HCT116 (cell line): Measurements from ENCODE around the gene MST1. TPM values are rescaled to one million over a fixed set of nuclear protein-coding genes. Genes with fewer than 3 reads are reported as not detected.

Source experiments
- ATAC-seq: fragments of 200-7000 bp; cut with Tn5 transposase; 2 replicates; pipeline ENCODE4 v1.9.1; 2020; ENCODE audit warnings: mild to moderate bottlenecking, moderate library complexity
- BruUV-seq: library from RNA; stranded (reverse); fragments of 400-500 nt; replicated peaks from 2 replicates; lab custom pipeline; 2021; lab: Mats Ljungman, UMichigan
- CTCF ChIA-PET: fragments of 300-600 bp; sonication (Branson Sonifier 250); formaldehyde crosslinking; loops from one replicate; lab custom pipeline; 2021; ENCODE audit warnings: antibody characterized with exemption; lab: Charles Lee
- POLR2A ChIA-PET: fragments of 300-600, 350-600 bp; sonication (Branson Sonifier 250); formaldehyde crosslinking; loops from one replicate; lab custom pipeline; 2021; ENCODE audit warnings: antibody characterized with exemption; lab: Charles Lee
- RAD21 ChIA-PET, 2 experiments: fragments of 300-600 bp; sonication (Branson Sonifier 250); formaldehyde crosslinking; loops; one replicate each; lab custom pipeline; 2023; ENCODE audit warnings: low total read pairs in 2 of 2; ENCODE audit not compliant: uncharacterized antibody in 2 of 2, unreplicated experiment in 2 of 2, low non-redundant PET in 1 of 2; lab: Charles Lee
- DNase-seq: peaks from one replicate; pipeline ENCODE4 v3.0.0-alpha.2; 2010; ENCODE audit warnings: low read depth, low spot score
- H2AFZ ChIP-seq: fragments of 200-600 bp; shearing (Covaris generic), sonication (generic); 2 replicates; pipeline ENCODE4 v1.6.1; 2017; ENCODE audit warnings: low read depth, mixed run types, mixed read lengths, antibody characterized with exemption, low read length; ENCODE audit not compliant: poor library complexity, severe bottlenecking
- H3K27ac ChIP-seq: 2 replicates; pipeline ENCODE4 v1.5.1; 2012; ENCODE audit warnings: low read depth, low read length
- H3K27me3 ChIP-seq: fragments of 200-600 bp; sonication (generic); 2 replicates; pipeline ENCODE4 v1.6.1; 2016; ENCODE audit warnings: mixed run types, low read length, mixed read lengths; ENCODE audit not compliant: insufficient read depth
- H3K36me3 ChIP-seq, 2 experiments: fragments of 200-500 bp in 1 of 2; fragments of 200-600 bp in 1 of 2; sonication (Bioruptor generic) in 1 of 2; sonication (generic) in 1 of 2; 2 replicates each; pipeline versions ENCODE4 v1.5.1 to v1.6.1; 2014 to 2016; ENCODE audit warnings: low read length in 2 of 2, inconsistent platforms in 1 of 2, mixed read lengths in 1 of 2, mixed run types in 1 of 2; ENCODE audit not compliant: insufficient read depth in 2 of 2, control insufficient read depth in 1 of 2
- H3K4me1 ChIP-seq, 2 experiments: fragments of 200-600 bp in 1 of 2; sonication (generic) in 1 of 2; 2 replicates each; pipeline versions ENCODE4 v1.5.1 to v1.6.1; 2012 to 2017; ENCODE audit warnings: low read length in 2 of 2, inconsistent platforms in 1 of 2, mild to moderate bottlenecking in 1 of 2, mixed read lengths in 1 of 2, mixed run types in 1 of 2, moderate library complexity in 1 of 2; ENCODE audit not compliant: insufficient read depth in 2 of 2, control insufficient read depth in 1 of 2
- H3K4me2 ChIP-seq: fragments of 200-600 bp; sonication (generic); 2 replicates; pipeline ENCODE4 v1.6.1; 2017; ENCODE audit warnings: mixed run types, low read length, mixed read lengths
- H3K4me3 ChIP-seq, 2 experiments: fragments of 200-600 bp in 1 of 2; sonication (generic) in 1 of 2; replicated peaks in 1 of 2; 2 replicates each; pipeline ENCODE4 v1.5.1; 2011 to 2016; ENCODE audit warnings: low read length in 2 of 2, control low read depth in 1 of 2, low read depth in 1 of 2, mild to moderate bottlenecking in 1 of 2, mixed read lengths in 1 of 2, mixed run types in 1 of 2
- H3K79me2 ChIP-seq: fragments of 200-600 bp; sonication (generic); 2 replicates; pipeline ENCODE4 v1.6.1; 2017; ENCODE audit warnings: mild to moderate bottlenecking, mixed run types, low read length, moderate library complexity, mixed read lengths; ENCODE audit not compliant: insufficient read depth
- H3K9ac ChIP-seq: fragments of 200-600 bp; sonication (generic); 2 replicates; pipeline ENCODE4 v1.6.1; 2016; ENCODE audit warnings: low read length, mixed read lengths
- H3K9me2 ChIP-seq: fragments of 200-600 bp; sonication (generic), shearing (Covaris generic); 2 replicates; pipeline ENCODE4 v1.6.1; 2017; ENCODE audit warnings: mixed run types, mild to moderate bottlenecking, moderate library complexity; ENCODE audit not compliant: insufficient read depth
- H3K9me3 ChIP-seq, 2 experiments: fragments of 200-500 bp in 1 of 2; fragments of 200-600 bp in 1 of 2; sonication (Bioruptor generic) in 1 of 2; sonication (generic) in 1 of 2; 2 replicates each; pipeline ENCODE4 v1.6.1; 2014 to 2017; ENCODE audit warnings: low read length in 2 of 2, mixed read lengths in 2 of 2, inconsistent platforms in 1 of 2, low read depth in 1 of 2, mild to moderate bottlenecking in 1 of 2, mixed run types in 1 of 2, moderate library complexity in 1 of 2; ENCODE audit not compliant: control insufficient read depth in 1 of 2, insufficient read depth in 1 of 2
- H4K20me1 ChIP-seq: fragments of 200-600 bp; sonication (generic), shearing (Covaris generic); 2 replicates; pipeline ENCODE4 v1.6.1; 2017; ENCODE audit warnings: mixed run types, mild to moderate bottlenecking, moderate library complexity; ENCODE audit not compliant: insufficient read depth
- ATF3 ChIP-seq: IDR thresholded peaks from 2 replicates; pipeline ENCODE4 v1.6.1; 2012
- CBX3 ChIP-seq: IDR thresholded peaks from 2 replicates; pipeline ENCODE4 v1.6.1; 2012; ENCODE audit warnings: low read depth
- CEBPB ChIP-seq: IDR thresholded peaks from 2 replicates; pipeline ENCODE4 v1.6.1; 2012; ENCODE audit warnings: low read depth
- CTCF ChIP-seq, 3 experiments: fragments of 200-600 bp in 1 of 3; sonication (generic) in 1 of 3; IDR thresholded peaks in 2 of 3; conservative IDR thresholded peaks in 1 of 3; 2 replicates each; pipeline ENCODE4 v1.5.1; 2012 to 2017; ENCODE audit warnings: low read depth in 2 of 3, low read length in 2 of 3, antibody characterized with exemption in 1 of 3, borderline replicate concordance in 1 of 3, control low read depth in 1 of 3, mild to moderate bottlenecking in 1 of 3, mixed read lengths in 1 of 3, mixed run types in 1 of 3, moderate library complexity in 1 of 3; ENCODE audit not compliant: insufficient read depth in 1 of 3
- EGR1 ChIP-seq: IDR thresholded peaks from 2 replicates; pipeline ENCODE4 v1.6.1; 2012; ENCODE audit warnings: low read depth
- ELF1 ChIP-seq: IDR thresholded peaks from 2 replicates; pipeline ENCODE4 v1.6.1; 2012; ENCODE audit warnings: low read depth, borderline replicate concordance
- EZH2 ChIP-seq: fragments of 200-600 bp; sonication (generic); IDR thresholded peaks from 2 replicates; pipeline ENCODE4 v1.6.1; 2017; ENCODE audit warnings: antibody characterized with exemption, mixed run types
- EZH2phosphoT487 ChIP-seq: fragments of 200-600 bp; IDR thresholded peaks from 2 replicates; pipeline ENCODE4 v1.6.1; 2018; ENCODE audit warnings: antibody characterized with exemption, borderline replicate concordance
- FOSL1 ChIP-seq: IDR thresholded peaks from 2 replicates; pipeline ENCODE4 v1.6.1; 2012; ENCODE audit warnings: low read depth
- MAX ChIP-seq: IDR thresholded peaks from 2 replicates; pipeline ENCODE4 v1.6.1; 2012
- POLR2A ChIP-seq: IDR thresholded peaks from 2 replicates; pipeline ENCODE4 v1.7.0; 2011; ENCODE audit warnings: borderline replicate concordance; ENCODE audit not compliant: insufficient read depth, insufficient read length; ENCODE audit errors: extremely low read depth
- POLR2AphosphoS5 ChIP-seq: IDR thresholded peaks from 2 replicates; pipeline ENCODE4 v1.6.1; 2011; ENCODE audit warnings: mild to moderate bottlenecking, low read depth, low read length, moderate library complexity
- RAD21 ChIP-seq: IDR thresholded peaks from 2 replicates; pipeline ENCODE4 v1.6.1; 2012; ENCODE audit warnings: low read depth, mild to moderate bottlenecking
- SIN3A ChIP-seq: IDR thresholded peaks from 2 replicates; pipeline ENCODE4 v1.6.1; 2012; ENCODE audit warnings: low read depth
- SP1 ChIP-seq: IDR thresholded peaks from 2 replicates; pipeline ENCODE4 v1.6.1; 2012; ENCODE audit warnings: low read depth
- YY1 ChIP-seq: IDR thresholded peaks from 2 replicates; pipeline ENCODE4 v1.6.1; 2011; ENCODE audit warnings: low read length, low read depth, moderate library complexity, mild to moderate bottlenecking; ENCODE audit not compliant: insufficient replicate concordance; ENCODE audit errors: extremely low read depth
- ZBTB33 ChIP-seq: IDR thresholded peaks from 2 replicates; pipeline ENCODE4 v1.6.1; 2011; ENCODE audit warnings: mild to moderate bottlenecking, low read length, moderate library complexity; ENCODE audit not compliant: insufficient replicate concordance; ENCODE audit errors: extremely low read depth
- ZNF274 ChIP-seq: fragments of 200-500 bp; sonication (Bioruptor generic); IDR thresholded peaks from 2 replicates; pipeline ENCODE4 v1.6.1; 2014; ENCODE audit warnings: mild to moderate bottlenecking, low read depth, low read length, inconsistent platforms
- intact Hi-C: fragments of 100-400 bp; cut with micrococcal nuclease; formaldehyde crosslinking; loops from 2 replicates; pipeline ENCODE4 v1.10.0; 2022
- total RNA-seq: library from RNA; stranded (reverse); gene quantifications from one replicate; pipeline ENCODE4 v1.2.1, GENCODE V29; 2021; ENCODE audit not compliant: unreplicated experiment

The MST1 gene
- total RNA-seq, 1 experiment from 2014 or later: 15.4 TPM

- no peak overlapping the region for H3K4me3 ChIP-seq
- no peak for TF ChIP-seq ELF1
- TF ChIP-seq EGR1: no peak
- TF ChIP-seq SP1: no peak
- TF ChIP-seq SIN3A: no peak
- TF ChIP-seq POLR2AphosphoS5: no peak
- TF ChIP-seq CEBPB: no peak
- TF ChIP-seq YY1: no peak
- no peak for TF ChIP-seq CBX3
- no peak for TF ChIP-seq FOSL1
- no peak for TF ChIP-seq POLR2A
- TF ChIP-seq RAD21: no peak
- no peak for TF ChIP-seq ZNF274
- no peak for TF ChIP-seq EZH2
- TF ChIP-seq ZBTB33: no peak
- no peak for TF ChIP-seq CTCF (IDR thresholded peaks at IDR 0.05 in 2 of 3, conservative IDR thresholded peaks at IDR 0.05 in 1 of 3; ENCODE audit: borderline replicate concordance in 1 of 3, insufficient read depth in 1 of 3, low read depth in 2 of 3, low read length in 2 of 3)
- TF ChIP-seq MAX: no peak
- no peak for TF ChIP-seq EZH2phosphoT487
- no peak for TF ChIP-seq ATF3
- H2AFZ ChIP-seq: no peak overlapping the region
- H3K4me1 ChIP-seq: peaks cover 4 to 17% of the 10 kb centered on the region in 2 experiments; a peak in 2 of 4 replicates
- no peaks in the 10 kb centered on the region for H3K36me3 ChIP-seq
- DNase-seq: no peak
- H3K27me3 ChIP-seq: no peaks in the 10 kb centered on the region
- H3K9me3 ChIP-seq: no peaks in the 10 kb centered on the region
- no peaks in the 10 kb centered on the region for H4K20me1 ChIP-seq
- no peaks in the 10 kb centered on the region for H3K79me2 ChIP-seq
- CTCF ChIA-PET: no interaction called here
- RAD21 ChIA-PET: no interaction called here
- POLR2A ChIA-PET: no interaction called here
- H3K27ac ChIP-seq: no peak overlapping the region
- no peak overlapping the region for H3K9ac ChIP-seq
- BruUV-seq: no TSS peak
- no peak for ATAC-seq
- H3K4me2 ChIP-seq: 0 out of 2 replicates have a peak overlapping the region, but pooled peaks have one; percentile 13
- intact Hi-C loops: no loop called here
- H3K9me2 ChIP-seq: no peaks in the 10 kb centered on the region
These were observed 41.5 kb downstream of the MST1 start for GRCh38 chr3:49647741-49648140.
